CD4-positive, alpha-beta memory T cell (primary cell): ENCODE measurements around the gene ETS1. TPM values are rescaled to one million over a fixed set of nuclear protein-coding genes. Genes with fewer than 3 reads are reported as not detected.

Experiments
- CTCF ChIA-PET: fragments of 350-600 bp; sonication (Branson Sonifier 250); formaldehyde crosslinking; loops from one replicate; lab custom pipeline; 2021; ENCODE audit warnings: inconsistent platforms; ENCODE audit not compliant: partially characterized antibody; lab: Charles Lee
- POLR2A ChIA-PET: fragments of 350-600 bp; sonication (Branson Sonifier 250); formaldehyde crosslinking; loops from one replicate; lab custom pipeline; 2021; ENCODE audit not compliant: partially characterized antibody; lab: Charles Lee
- DNase-seq, 5 donors: peaks; one replicate each; pipeline versions ENCODE4 v3.0.0 to v3.0.0-alpha.2; 2020 to 2022; ENCODE audit warnings: mixed read lengths in 1 of 5
- H3K27ac ChIP-seq: one replicate; pipeline ENCODE4 v1.7.0; 2013; ENCODE audit warnings: low read depth, low read length
- H3K27me3 ChIP-seq: 2 replicates; pipeline ENCODE4 v1.7.0; 2013; ENCODE audit warnings: mild to moderate bottlenecking, low read length, moderate library complexity; ENCODE audit not compliant: insufficient read depth
- H3K36me3 ChIP-seq: 2 replicates; pipeline ENCODE4 v1.7.0; 2013; ENCODE audit warnings: mild to moderate bottlenecking, low read length, moderate library complexity; ENCODE audit not compliant: insufficient read depth
- H3K4me1 ChIP-seq: 2 replicates; pipeline ENCODE4 v1.7.0; 2013; ENCODE audit warnings: mild to moderate bottlenecking, low read length, moderate library complexity; ENCODE audit not compliant: insufficient read depth
- H3K4me3 ChIP-seq, 2 donors: one replicate each; pipeline ENCODE4 v1.7.0; 2013; ENCODE audit warnings: low read length in 2 of 2, mild to moderate bottlenecking in 1 of 2
- H3K9me3 ChIP-seq, 2 donors: one replicate each; pipeline ENCODE4 v1.7.0; 2013; ENCODE audit warnings: low read length in 2 of 2, control low read depth in 1 of 2; ENCODE audit not compliant: control insufficient read depth in 1 of 2
- H3K27ac Mint-ChIP-seq, 7 donors: one replicate each; pipeline ENCODE4 v1.8.0; 2020 to 2021; ENCODE audit warnings: mixed read lengths in 7 of 7, mild to moderate bottlenecking in 6 of 7, inconsistent platforms in 3 of 7, moderate library complexity in 3 of 7
- H3K27me3 Mint-ChIP-seq, 2 donors: one replicate each; pipeline ENCODE4 v1.8.0; 2020 to 2021; ENCODE audit warnings: mixed read lengths in 2 of 2
- H3K36me3 Mint-ChIP-seq, 2 donors: one replicate each; pipeline ENCODE4 v1.8.0; 2020 to 2021; ENCODE audit warnings: mixed read lengths in 2 of 2, inconsistent platforms in 1 of 2, mild to moderate bottlenecking in 1 of 2
- H3K4me1 Mint-ChIP-seq, 4 donors: one replicate each; pipeline ENCODE4 v1.8.0; 2020 to 2021; ENCODE audit warnings: mixed read lengths in 4 of 4, mild to moderate bottlenecking in 1 of 4
- H3K4me3 Mint-ChIP-seq, 8 donors: one replicate each; pipeline ENCODE4 v1.8.0; 2020 to 2021; ENCODE audit warnings: mixed read lengths in 8 of 8, mild to moderate bottlenecking in 7 of 8, moderate library complexity in 6 of 8, inconsistent platforms in 3 of 8
- H3K9me3 Mint-ChIP-seq, 8 donors: one replicate each; pipeline ENCODE4 v1.8.0; 2020 to 2021; ENCODE audit warnings: mixed read lengths in 8 of 8, mild to moderate bottlenecking in 5 of 8, inconsistent platforms in 3 of 8, moderate library complexity in 1 of 8
- intact Hi-C: fragments of 100-400 bp; cut with micrococcal nuclease; formaldehyde crosslinking; loops from one replicate; pipeline ENCODE4 v1.15.1; 2023
- polyA plus RNA-seq, 2 donors: library from polyadenylated mRNA; unstranded; fragments of 300-500 nt; fragmentation: Illumina TruSeq; gene quantifications; one replicate each; pipeline ENCODE4 v1.2.3, GENCODE V29; 2021
- total RNA-seq, 2 experiments: library from RNA; stranded (reverse); gene quantifications; one replicate each; pipeline ENCODE4 v1.2.3, GENCODE V29; 2021

The ETS1 gene
- total and polyA plus RNA-seq, 4 experiments from 2014 or later = 435 to 761 (median 593) TPM

- H3K36me3 Mint-ChIP-seq = peaks cover 97% of the 10 kb centered on the region in 2 donors
- CTCF ChIA-PET = interaction anchor here (0.7 to 3.5 kb wide), 13 partner anchors 10 to 178 kb away, joined by 3 to 21 read pairs (median 6); no protein-coding TSS in a partner anchor
- no peaks in the 10 kb centered on the region for H3K9me3 ChIP-seq
- H3K27ac Mint-ChIP-seq = peak overlapping the region; percentile 98 to 99 (median 99)
- H3K4me1 ChIP-seq = peaks cover 100% of the 10 kb centered on the region
- no peaks in the 10 kb centered on the region for H3K27me3 ChIP-seq
- POLR2A ChIA-PET = interaction anchor here (1.1 to 23.5 kb wide), 12 partner anchors 5 to 427 kb away, joined by 3 to 1488 read pairs (median 166); no protein-coding TSS in a partner anchor
- DNase-seq = no peak
- H3K27me3 Mint-ChIP-seq = no peaks in the 10 kb centered on the region
- intact Hi-C loops = loop anchor here (1.0 to 5.0 kb wide), 2 partner anchors 9 to 45 kb away; no protein-coding TSS in a partner anchor
- H3K4me1 Mint-ChIP-seq = peaks cover 85 to 98% (median 94%) of the 10 kb centered on the region in 4 donors
- H3K9me3 Mint-ChIP-seq = peaks cover 0 to 4% (median 0%) of the 10 kb centered on the region in 8 donors
- H3K4me3 Mint-ChIP-seq = peak overlapping the region; percentile 69 to 93 (median 80)
- peak overlapping the region; percentile 94 for H3K27ac ChIP-seq
- peak overlapping the region in 1 of 2 donors; percentile 15 for H3K4me3 ChIP-seq
- H3K36me3 ChIP-seq = peaks cover 78% of the 10 kb centered on the region
These were observed 120.3 kb downstream of the ETS1 start for GRCh38 chr11:128467041-128467440.

DNA sequence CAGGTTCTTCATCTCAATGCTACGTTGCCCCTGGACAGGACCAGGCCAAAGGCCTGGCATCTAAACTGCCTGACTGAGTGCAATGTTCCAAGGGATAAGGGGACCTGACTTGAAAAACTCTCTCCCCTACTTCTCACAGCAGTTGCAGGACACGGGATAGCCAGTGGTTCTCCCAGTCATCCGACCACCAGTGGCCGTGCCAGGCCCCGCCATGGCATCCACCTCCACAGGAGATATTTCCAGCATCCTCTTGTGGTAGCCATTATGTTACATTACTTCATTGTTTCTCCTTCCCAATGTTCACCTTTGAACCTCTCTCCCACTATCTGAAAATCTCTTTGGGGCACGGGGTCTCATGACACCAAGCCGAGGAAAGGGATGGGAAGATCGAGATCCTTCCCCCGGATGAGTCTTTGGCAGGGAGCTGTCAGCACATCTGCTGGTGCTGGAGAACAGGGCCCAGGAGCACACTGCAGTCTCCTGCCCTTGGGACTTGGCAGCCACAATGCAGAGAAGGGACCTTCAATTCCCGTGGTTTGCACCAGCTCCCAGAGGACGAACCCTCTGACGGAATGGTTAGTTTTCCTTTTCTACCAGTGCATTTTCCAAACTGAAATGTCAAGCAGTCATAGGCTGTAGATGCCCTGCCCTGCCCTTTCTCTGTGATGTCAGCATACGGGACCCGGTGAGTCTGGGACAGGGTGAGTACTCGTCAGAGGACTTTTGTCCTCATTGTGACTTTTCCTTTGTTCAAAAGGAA, 121.2 kb downstream of the ETS1 start:
- peaks cover 86% of the 10 kb centered on the region for H3K36me3 ChIP-seq
- intact Hi-C loops = loop anchor here (1.0 to 5.0 kb wide), 4 partner anchors 17 to 176 kb away; no protein-coding TSS in a partner anchor
- H3K4me1 ChIP-seq = peaks cover 100% of the 10 kb centered on the region
- peak overlapping the region; percentile 69 to 93 (median 80) for H3K4me3 Mint-ChIP-seq
- peak overlapping the region; percentile 98 to 99 (median 99) for H3K27ac Mint-ChIP-seq
- POLR2A ChIA-PET = interaction anchor here (1.0 to 23.5 kb wide), 13 partner anchors 6 to 173 kb away, joined by 3 to 1488 read pairs (median 10); no protein-coding TSS in a partner anchor
- peak overlapping the region; percentile 94 for H3K27ac ChIP-seq
- peaks cover 97 to 98% of the 10 kb centered on the region in 2 donors for H3K36me3 Mint-ChIP-seq
- DNase-seq = peak in 1 of 5 donors; percentile 69
- H3K4me1 Mint-ChIP-seq = peaks cover 82 to 98% (median 93%) of the 10 kb centered on the region in 4 donors
- no peaks in the 10 kb centered on the region for H3K9me3 ChIP-seq
- peaks cover 0 to 4% (median 0%) of the 10 kb centered on the region in 8 donors for H3K9me3 Mint-ChIP-seq
- no peaks in the 10 kb centered on the region for H3K27me3 Mint-ChIP-seq
- no peaks in the 10 kb centered on the region for H3K27me3 ChIP-seq
- CTCF ChIA-PET = interaction anchor here (0.8 to 7.1 kb wide), 15 partner anchors 8 to 365 kb away, joined by 3 to 50 read pairs (median 4); no protein-coding TSS in a partner anchor
- peak overlapping the region; percentile 20 to 40 for H3K4me3 ChIP-seq

- H3K27ac ChIP-seq = peak overlapping the region; percentile 94
- peaks cover 100% of the 10 kb centered on the region for H3K4me1 ChIP-seq
- H3K4me1 Mint-ChIP-seq = peaks cover 83 to 99% (median 94%) of the 10 kb centered on the region in 4 donors
- H3K36me3 Mint-ChIP-seq = peaks cover 98 to 99% of the 10 kb centered on the region in 2 donors
- POLR2A ChIA-PET = interaction anchor here (0.7 to 23.5 kb wide), 18 partner anchors 7 to 173 kb away, joined by 3 to 1488 read pairs (median 9); no protein-coding TSS in a partner anchor
- peak overlapping the region; percentile 98 to 99 (median 99) for H3K27ac Mint-ChIP-seq
- intact Hi-C loops = loop anchor here (1.0 to 5.0 kb wide), 4 partner anchors 17 to 175 kb away; no protein-coding TSS in a partner anchor
- no peaks in the 10 kb centered on the region for H3K27me3 Mint-ChIP-seq
- no peaks in the 10 kb centered on the region for H3K9me3 ChIP-seq
- peak in 2 of 5 donors; percentile 63 to 68 for DNase-seq
- peaks cover 86% of the 10 kb centered on the region for H3K36me3 ChIP-seq
- H3K27me3 ChIP-seq = no peaks in the 10 kb centered on the region
- H3K4me3 ChIP-seq = peak overlapping the region; percentile 20 to 40
- H3K9me3 Mint-ChIP-seq = peaks cover 0 to 4% (median 0%) of the 10 kb centered on the region in 8 donors
- peak overlapping the region; percentile 69 to 93 (median 80) for H3K4me3 Mint-ChIP-seq
- CTCF ChIA-PET = interaction anchor here (0.7 to 7.1 kb wide), 22 partner anchors 9 to 365 kb away, joined by 3 to 50 read pairs (median 4); no protein-coding TSS in a partner anchor
These were observed 121.8 kb downstream of the ETS1 start for GRCh38 chr11:128465531-128465930.

GRCh38 chr11:128464878-128465450, 122.4 kb downstream of the ETS1 start:
- peaks cover 83 to 100% (median 96%) of the 10 kb centered on the region in 4 donors for H3K4me1 Mint-ChIP-seq
- peaks cover 92% of the 10 kb centered on the region for H3K36me3 ChIP-seq
- peaks cover 100% of the 10 kb centered on the region for H3K4me1 ChIP-seq
- H3K4me3 Mint-ChIP-seq = peak overlapping the region; percentile 69 to 93 (median 80)
- no peaks in the 10 kb centered on the region for H3K9me3 ChIP-seq
- H3K27ac ChIP-seq = peak overlapping the region; percentile 94
- H3K9me3 Mint-ChIP-seq = peaks cover 0 to 5% (median 0%) of the 10 kb centered on the region in 8 donors
- intact Hi-C loops = loop anchor here (1.0 to 5.0 kb wide), 4 partner anchors 18 to 175 kb away; no protein-coding TSS in a partner anchor
- peak overlapping the region; percentile 20 to 40 for H3K4me3 ChIP-seq
- peak in 3 of 5 donors; percentile 44 to 62 (median 51) for DNase-seq
- no peaks in the 10 kb centered on the region for H3K27me3 ChIP-seq
- peak overlapping the region; percentile 98 to 99 (median 99) for H3K27ac Mint-ChIP-seq
- CTCF ChIA-PET = interaction anchor here (0.7 to 7.1 kb wide), 24 partner anchors 9 to 366 kb away, joined by 3 to 50 read pairs (median 4); no protein-coding TSS in a partner anchor
- peaks cover 98 to 100% of the 10 kb centered on the region in 2 donors for H3K36me3 Mint-ChIP-seq
- H3K27me3 Mint-ChIP-seq = no peaks in the 10 kb centered on the region
- POLR2A ChIA-PET = interaction anchor here (0.7 to 23.5 kb wide), 20 partner anchors 7 to 172 kb away, joined by 3 to 1488 read pairs (median 8); no protein-coding TSS in a partner anchor

- Mint-ChIP-seq H3K27ac (peak overlapping the region; percentile 98 to 99 (median 99)), H3K4me3 (peak overlapping the region; percentile 69 to 93 (median 80)), H3K27me3 (no peaks in the 10 kb centered on the region), H3K4me1 (peaks cover 79 to 99% (median 91%) of the 10 kb centered on the region in 4 donors), H3K36me3 (peaks cover 98 to 99% of the 10 kb centered on the region in 2 donors), H3K9me3 (peaks cover 0 to 1% (median 0%) of the 10 kb centered on the region in 8 donors)
- DNase-seq = no peak
- Histone ChIP-seq H3K27me3 (no peaks in the 10 kb centered on the region), H3K36me3 (peaks cover 91% of the 10 kb centered on the region), H3K4me3 (no peak overlapping the region), H3K27ac (peak overlapping the region; percentile 94), H3K4me1 (peaks cover 98% of the 10 kb centered on the region), H3K9me3 (no peaks in the 10 kb centered on the region)
- ChIA-PET CTCF (interaction anchor here (1.1 to 7.1 kb wide), 11 partner anchors 10 to 306 kb away, joined by 3 to 50 read pairs (median 4); no protein-coding TSS in a partner anchor), POLR2A (interaction anchor here (0.8 to 23.5 kb wide), 15 partner anchors 8 to 291 kb away, joined by 3 to 1488 read pairs (median 9); no protein-coding TSS in a partner anchor)
- intact Hi-C loops = loop anchor here (2.0 kb wide), 1 partner anchor 19 kb away; no protein-coding TSS in a partner anchor
These were observed 123.4 kb downstream of the ETS1 start for GRCh38 chr11:128463979-128464378.

GRCh38 chr11:128463371-128463829, 124.0 kb downstream of the ETS1 start:
- Histone ChIP-seq H3K4me3 (peak overlapping the region in 1 of 2 donors; percentile 3), H3K27ac (peak overlapping the region; percentile 94), H3K36me3 (peaks cover 90% of the 10 kb centered on the region), H3K4me1 (peaks cover 93% of the 10 kb centered on the region), H3K9me3 (no peaks in the 10 kb centered on the region), H3K27me3 (no peaks in the 10 kb centered on the region)
- ChIA-PET POLR2A (interaction anchor here (0.6 to 23.5 kb wide), 19 partner anchors 8 to 291 kb away, joined by 3 to 1488 read pairs (median 6); no protein-coding TSS in a partner anchor), CTCF (interaction anchor here (1.0 to 7.1 kb wide), 12 partner anchors 11 to 305 kb away, joined by 3 to 50 read pairs (median 4); no protein-coding TSS in a partner anchor)
- intact Hi-C loops = no loop called here
- Mint-ChIP-seq H3K9me3 (peaks cover 0 to 1% (median 0%) of the 10 kb centered on the region in 8 donors), H3K4me3 (peak overlapping the region; percentile 26 to 93 (median 78)), H3K4me1 (peaks cover 76 to 95% (median 86%) of the 10 kb centered on the region in 4 donors), H3K27me3 (no peaks in the 10 kb centered on the region), H3K36me3 (peaks cover 98% of the 10 kb centered on the region in 2 donors), H3K27ac (peak overlapping the region; percentile 98 to 99 (median 99))
- DNase-seq = no peak
